Measurements from ENCODE around the gene GABRE. TPM values are rescaled to one million over a fixed set of nuclear protein-coding genes. Genes with fewer than 3 reads are reported as not detected.

Gene GABRE
- total RNA-seq, 2 donors from 2014 or later = not detected

DNA sequence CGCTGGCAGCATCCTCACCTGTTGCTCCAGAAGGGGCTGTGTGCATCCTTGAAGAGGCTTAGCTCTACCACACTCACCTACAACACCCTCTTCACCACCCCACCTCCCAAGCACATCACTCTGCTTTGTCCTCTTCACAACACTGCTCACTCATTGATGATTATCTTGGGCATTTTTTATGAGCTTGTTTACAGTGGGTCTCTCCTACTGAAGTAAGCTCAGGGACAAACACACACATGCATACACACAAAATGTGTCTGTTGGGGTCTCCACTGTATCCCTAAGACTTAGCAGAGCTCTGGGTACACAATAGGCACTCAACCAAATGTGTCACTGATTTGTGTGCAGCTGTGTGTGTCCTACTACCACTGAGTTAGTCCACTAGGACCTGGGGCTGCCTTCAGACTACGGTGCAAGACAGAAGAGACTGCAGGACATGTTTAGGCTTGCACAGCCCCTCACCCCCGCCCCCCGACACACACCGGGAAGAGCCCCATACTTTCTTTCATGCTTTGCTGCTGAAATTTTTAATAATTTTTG lies 1.3 kb upstream of the GABRE start:
- ATAC-seq (no peak), DNase-seq (ENCODE audit: low spot score in 2 of 2) (no peak)
- Mint-ChIP-seq H3K27ac (no peak overlapping the region), H3K9me3 (no peaks in the 10 kb centered on the region), H3K36me3 (no peaks in the 10 kb centered on the region)

GRCh38 chrX:151975228-151975593 lies 735 bp upstream of the GABRE start:
- Mint-ChIP-seq H3K9me3 (no peaks in the 10 kb centered on the region), H3K27ac (no peak overlapping the region), H3K36me3 (no peaks in the 10 kb centered on the region)
- no peak for ATAC-seq
- DNase-seq (ENCODE audit: low spot score in 2 of 2) = no peak

- no peaks in the 10 kb centered on the region for H3K9me3 Mint-ChIP-seq
- H3K27ac Mint-ChIP-seq = no peak overlapping the region
- H3K36me3 Mint-ChIP-seq = no peaks in the 10 kb centered on the region
- no peak for ATAC-seq
- DNase-seq (ENCODE audit: low spot score in 2 of 2) = no peak
Observed at GRCh38 chrX:151973851-151974335, 583 bp downstream of the GABRE start.

DNA sequence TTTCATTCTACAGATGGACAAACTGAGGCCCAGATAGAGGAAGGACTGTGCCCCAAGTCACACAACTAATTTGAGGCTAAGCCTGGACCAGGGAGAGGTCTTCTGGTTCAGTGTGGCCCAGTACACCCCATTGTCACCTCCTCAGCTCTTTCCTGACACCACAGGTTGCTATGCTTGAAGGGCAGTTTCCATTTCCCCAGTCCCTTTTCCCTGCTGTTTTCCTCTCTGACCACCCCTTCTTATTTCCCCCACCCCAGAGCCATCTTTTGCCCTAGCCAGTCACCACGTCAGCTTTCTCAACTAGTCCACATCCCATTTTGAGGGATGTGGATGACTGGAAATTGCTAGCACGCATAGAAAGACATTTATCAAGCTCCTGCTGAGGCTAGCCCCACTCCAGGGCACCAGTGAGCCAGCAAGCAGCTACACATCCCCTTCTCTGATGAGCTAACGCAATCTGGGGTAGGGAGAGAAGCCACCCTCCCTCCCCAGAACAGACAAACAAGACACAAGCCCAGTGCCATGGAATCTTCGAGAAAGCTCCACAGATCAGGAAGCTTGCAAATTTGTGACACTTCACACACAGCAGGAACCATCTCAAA lies 1.3 kb downstream of the GABRE start:
- no peak for DNase-seq (ENCODE audit: low spot score in 2 of 2)
- H3K27ac Mint-ChIP-seq = no peak overlapping the region
- H3K9me3 Mint-ChIP-seq = no peaks in the 10 kb centered on the region
- no peaks in the 10 kb centered on the region for H3K36me3 Mint-ChIP-seq
- ATAC-seq = no peak

GRCh38 chrX:151970661-151971060 lies 3.8 kb downstream of the GABRE start:
- H3K9me3 Mint-ChIP-seq = no peaks in the 10 kb centered on the region
- DNase-seq (ENCODE audit: low spot score in 2 of 2) (no peak), ATAC-seq (no peak)
- no peak overlapping the region for H3K27ac Mint-ChIP-seq
- H3K36me3 Mint-ChIP-seq = no peaks in the 10 kb centered on the region

- Mint-ChIP-seq H3K27ac (no peak overlapping the region), H3K36me3 (no peaks in the 10 kb centered on the region), H3K9me3 (no peaks in the 10 kb centered on the region)
- ATAC-seq (no peak), DNase-seq (ENCODE audit: low spot score in 2 of 2) (no peak)
Observed at GRCh38 chrX:151970027-151970426, 4.4 kb downstream of the GABRE start.

DNA sequence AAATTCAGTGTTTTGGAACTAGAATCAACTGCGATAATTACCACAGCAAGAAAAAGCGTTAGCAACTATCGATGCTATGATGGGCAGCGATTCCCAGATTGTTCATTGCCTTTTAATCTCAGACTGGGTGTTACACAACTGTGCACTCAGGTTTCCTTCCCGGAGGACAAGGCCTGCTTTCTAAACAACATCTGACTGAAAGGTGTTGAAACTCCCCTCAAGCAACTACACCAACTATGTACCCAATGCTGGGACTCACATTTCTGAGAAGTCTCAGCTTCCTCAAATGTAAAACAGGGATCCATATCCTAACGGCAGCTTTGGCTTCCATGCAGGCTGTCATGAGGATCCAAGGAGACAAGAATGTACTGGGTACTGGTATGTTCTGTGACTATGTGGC lies 8.2 kb downstream of the GABRE start:
- H3K27ac Mint-ChIP-seq = no peak overlapping the region
- no peaks in the 10 kb centered on the region for H3K9me3 Mint-ChIP-seq
- DNase-seq (ENCODE audit: low spot score in 2 of 2) = no peak
- H3K36me3 Mint-ChIP-seq = no peaks in the 10 kb centered on the region
- no peak for ATAC-seq

GRCh38 chrX:151962034-151962433 lies 12.4 kb downstream of the GABRE start:
- H3K27ac Mint-ChIP-seq = no peak overlapping the region
- peaks cover 0 to 6% of the 10 kb centered on the region in 2 donors for H3K9me3 Mint-ChIP-seq
- DNase-seq (ENCODE audit: low spot score in 2 of 2) (no peak), ATAC-seq (no peak)
- H3K36me3 Mint-ChIP-seq = no peaks in the 10 kb centered on the region

DNA sequence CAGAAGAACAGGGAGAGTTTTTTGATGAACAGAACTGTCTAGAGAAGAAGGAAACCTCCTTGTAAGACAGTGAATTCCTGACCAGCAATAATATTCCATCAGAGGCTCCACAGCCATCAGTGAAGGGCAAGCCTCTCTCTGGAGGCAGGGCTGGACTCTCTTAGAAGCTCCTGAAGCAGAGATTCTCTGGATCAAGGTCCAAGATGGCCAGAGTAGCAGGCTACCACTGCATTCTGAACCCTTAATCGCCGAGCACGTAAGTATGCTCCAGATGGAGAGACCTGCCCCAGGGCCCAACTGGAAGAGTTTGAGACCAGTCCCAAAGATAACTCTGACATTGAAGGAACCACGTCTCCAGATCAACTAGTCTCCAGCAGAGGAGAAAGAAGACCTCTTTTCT lies 16.4 kb downstream of the GABRE start:
- Mint-ChIP-seq H3K36me3 (no peaks in the 10 kb centered on the region), H3K27ac (no peak overlapping the region), H3K9me3 (peaks cover 0 to 6% of the 10 kb centered on the region in 2 donors)

DNA sequence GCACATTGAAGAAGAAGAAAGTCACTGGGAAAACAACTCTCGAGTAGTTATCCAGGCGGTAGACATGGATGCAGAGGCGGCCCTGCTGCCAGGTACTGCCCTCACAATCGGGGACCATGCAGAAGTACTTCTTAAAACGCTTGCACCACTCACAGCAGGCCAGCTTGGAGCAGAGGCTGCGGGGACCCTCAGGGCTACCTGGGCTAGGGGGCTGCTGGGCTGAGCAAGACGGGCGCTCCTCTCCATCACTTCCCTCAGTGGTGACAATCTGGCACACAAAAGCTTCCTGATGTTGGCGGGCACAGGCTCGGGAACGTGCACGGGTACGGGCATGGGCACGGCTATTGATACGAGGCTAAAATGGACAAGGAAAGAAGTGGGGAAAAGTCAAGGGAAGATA lies 19.7 kb downstream of the GABRE start:
- DNase-seq (ENCODE audit: low spot score in 2 of 2) (no peak), ATAC-seq (no peak)
- Mint-ChIP-seq H3K36me3 (no peaks in the 10 kb centered on the region), H3K9me3 (no peaks in the 10 kb centered on the region), H3K27ac (no peak overlapping the region)

More for the DNA sequence above, 16.4 kb downstream of the GABRE start:
- DNase-seq (ENCODE audit: low spot score in 2 of 2) = no peak
- ATAC-seq = no peak

DNA sequence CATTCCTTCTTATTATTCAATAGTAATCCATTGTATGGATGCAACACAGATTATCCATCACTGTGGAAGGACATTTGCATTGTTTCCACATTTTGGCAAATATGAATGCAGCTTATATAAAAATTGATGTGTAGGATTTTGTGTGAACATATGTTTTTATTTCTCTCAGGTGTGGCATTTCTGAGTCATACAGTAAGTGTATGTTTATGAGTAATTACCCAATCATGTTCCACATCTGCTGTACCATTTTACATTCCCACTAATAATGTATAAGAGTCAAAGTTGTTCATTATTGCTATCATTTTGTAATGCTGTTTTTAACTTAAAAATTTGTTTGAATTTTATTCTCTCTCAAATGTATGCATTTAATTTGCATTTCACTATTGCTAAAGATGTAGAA lies 36.3 kb downstream of the GABRE start:
- DNase-seq (ENCODE audit: low spot score in 2 of 2) (no peak), ATAC-seq (no peak)
- H3K27ac Mint-ChIP-seq = no peak overlapping the region
- no peaks in the 10 kb centered on the region for H3K36me3 Mint-ChIP-seq
- no peaks in the 10 kb centered on the region for H3K9me3 Mint-ChIP-seq

GRCh38 chrX:151935358-151935757 lies 39.1 kb downstream of the GABRE start:
- ATAC-seq (no peak), DNase-seq (ENCODE audit: low spot score in 2 of 2) (no peak)
- no peaks in the 10 kb centered on the region for H3K36me3 Mint-ChIP-seq
- H3K9me3 Mint-ChIP-seq = no peaks in the 10 kb centered on the region
- H3K27ac Mint-ChIP-seq = no peak overlapping the region

DNA sequence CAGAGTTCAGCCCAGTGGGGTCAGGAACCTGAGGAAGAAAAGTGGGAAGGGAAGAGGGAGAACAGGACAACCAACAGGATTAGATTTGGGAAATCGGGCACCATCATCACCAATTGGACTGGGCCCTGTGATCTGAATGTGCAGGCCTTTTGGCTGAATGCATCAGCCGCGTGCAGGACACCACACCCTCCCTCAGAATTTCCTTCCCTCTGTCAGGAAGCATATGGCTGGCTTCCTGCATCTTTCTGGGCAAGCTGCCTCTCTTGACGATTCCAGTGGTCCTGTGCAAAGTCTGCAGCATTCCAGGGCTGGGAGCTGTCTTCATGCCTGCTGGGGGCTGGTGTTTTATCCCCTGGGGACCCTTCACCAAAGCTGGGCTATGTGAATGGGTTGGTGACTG lies 45.4 kb downstream of the GABRE start:
- Mint-ChIP-seq H3K36me3 (no peaks in the 10 kb centered on the region), H3K27ac (no peak overlapping the region), H3K9me3 (no peaks in the 10 kb centered on the region)
- no peak for DNase-seq (ENCODE audit: low spot score in 2 of 2)
- no peak for ATAC-seq

DNA sequence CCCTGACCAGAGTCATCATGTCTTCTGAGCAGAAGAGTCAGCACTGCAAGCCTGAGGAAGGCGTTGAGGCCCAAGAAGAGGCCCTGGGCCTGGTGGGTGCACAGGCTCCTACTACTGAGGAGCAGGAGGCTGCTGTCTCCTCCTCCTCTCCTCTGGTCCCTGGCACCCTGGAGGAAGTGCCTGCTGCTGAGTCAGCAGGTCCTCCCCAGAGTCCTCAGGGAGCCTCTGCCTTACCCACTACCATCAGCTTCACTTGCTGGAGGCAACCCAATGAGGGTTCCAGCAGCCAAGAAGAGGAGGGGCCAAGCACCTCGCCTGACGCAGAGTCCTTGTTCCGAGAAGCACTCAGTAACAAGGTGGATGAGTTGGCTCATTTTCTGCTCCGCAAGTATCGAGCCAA lies 50.8 kb downstream of the GABRE start:
- ATAC-seq (no peak), DNase-seq (ENCODE audit: low spot score in 2 of 2) (no peak)
- Mint-ChIP-seq H3K9me3 (no peaks in the 10 kb centered on the region), H3K27ac (no peak overlapping the region), H3K36me3 (no peaks in the 10 kb centered on the region)

- Mint-ChIP-seq H3K36me3 (no peaks in the 10 kb centered on the region), H3K27ac (no peak overlapping the region), H3K9me3 (no peaks in the 10 kb centered on the region)
- no peak for ATAC-seq
- DNase-seq (ENCODE audit: low spot score in 2 of 2) = no peak
Observed at GRCh38 chrX:151922692-151923091, 51.8 kb downstream of the GABRE start.

GRCh38 chrX:151921866-151922265 lies 52.6 kb downstream of the GABRE start:
- Mint-ChIP-seq H3K9me3 (no peaks in the 10 kb centered on the region), H3K27ac (no peak overlapping the region), H3K36me3 (no peaks in the 10 kb centered on the region)
- DNase-seq (ENCODE audit: low spot score in 2 of 2) (no peak), ATAC-seq (no peak)

- Mint-ChIP-seq H3K36me3 (no peaks in the 10 kb centered on the region), H3K27ac (no peak overlapping the region), H3K9me3 (no peaks in the 10 kb centered on the region)
- ATAC-seq = no peak
- no peak for DNase-seq (ENCODE audit: low spot score in 2 of 2)
Observed at GRCh38 chrX:151921292-151921691, 53.2 kb downstream of the GABRE start.

GRCh38 chrX:151920530-151920929 lies 53.9 kb downstream of the GABRE start:
- ATAC-seq (no peak), DNase-seq (ENCODE audit: low spot score in 2 of 2) (no peak)
- Mint-ChIP-seq H3K36me3 (no peaks in the 10 kb centered on the region), H3K27ac (no peak overlapping the region), H3K9me3 (no peaks in the 10 kb centered on the region)
